GM12875 (cell line): Measurements from ENCODE around the gene SLC2A11.

Source experiments
- H3K4me3 ChIP-seq: one replicate; pipeline ENCODE4 v1.5.1; 2011; ENCODE audit warnings: low read depth, low read length, control low read depth
- CTCF ChIP-seq: IDR thresholded peaks from 2 replicates; pipeline ENCODE4 v1.5.1; 2011; ENCODE audit warnings: low read depth, mild to moderate bottlenecking, control low read depth, inconsistent platforms, low read length, moderate library complexity, borderline replicate concordance; ENCODE audit not compliant: insufficient read depth

SLC2A11 gene

GRCh38 chr22:23857606-23858483, at the start of gene SLC2A11:
TSS of gene SLC2A11 (plus strand) at chr22:23857875. CDS start at chr22:23858000, 125 bp downstream.
- TF ChIP-seq CTCF: 0 out of 2 replicates have a peak, but pooled peaks have one; percentile 15
- H3K4me3 ChIP-seq: peak within 1 kb of the TSS; percentile 78

GRCh38 chr22:23812378-23812777, 45.3 kb upstream of the SLC2A11 start:
- no peak overlapping the region for H3K4me3 ChIP-seq
- no peak for TF ChIP-seq CTCF

- no peak for TF ChIP-seq CTCF
- H3K4me3 ChIP-seq: no peak overlapping the region
Measured at GRCh38 chr22:23815541-23816155, 42.0 kb upstream of the SLC2A11 start.

GRCh38 chr22:23816156-23816976, 41.3 kb upstream of the SLC2A11 start:
- no peak for TF ChIP-seq CTCF
- H3K4me3 ChIP-seq: no peak overlapping the region

GRCh38 chr22:23817146-23817545, 40.5 kb upstream of the SLC2A11 start:
- no peak overlapping the region for H3K4me3 ChIP-seq
- no peak for TF ChIP-seq CTCF

- no peak overlapping the region for H3K4me3 ChIP-seq
- no peak for TF ChIP-seq CTCF
Measured at GRCh38 chr22:23818541-23818940, 39.1 kb upstream of the SLC2A11 start.
